ENCODE data around the gene TUBA1A.
"Not testable (repeated sequence)": the region's sequence is repeated elsewhere in the genome, so short reads cannot be mapped to it uniquely, and the experiment has no call there.

TUBA1A gene

DNA sequence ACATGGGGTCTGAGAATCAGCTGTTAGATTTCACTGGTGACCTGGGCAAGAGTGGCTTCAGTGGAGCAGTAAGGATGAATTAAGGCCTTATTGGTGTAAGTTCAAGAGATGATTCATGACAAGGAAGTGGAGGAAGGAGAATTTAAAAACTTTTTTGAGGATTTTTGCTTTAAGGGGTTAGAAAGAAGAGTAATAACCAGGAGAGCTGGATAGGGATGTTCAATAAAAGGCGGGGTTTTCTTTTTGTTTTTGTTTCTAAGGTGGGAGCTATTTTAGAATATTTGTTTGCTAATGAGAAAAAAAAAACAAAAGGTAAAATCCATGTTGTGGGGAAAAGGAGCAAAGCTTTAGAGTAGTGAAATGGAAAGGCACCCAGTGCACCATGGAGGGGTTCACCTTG lies 42.5 kb downstream of the TUBA1A start:
- no peak for DNase-seq

DNA sequence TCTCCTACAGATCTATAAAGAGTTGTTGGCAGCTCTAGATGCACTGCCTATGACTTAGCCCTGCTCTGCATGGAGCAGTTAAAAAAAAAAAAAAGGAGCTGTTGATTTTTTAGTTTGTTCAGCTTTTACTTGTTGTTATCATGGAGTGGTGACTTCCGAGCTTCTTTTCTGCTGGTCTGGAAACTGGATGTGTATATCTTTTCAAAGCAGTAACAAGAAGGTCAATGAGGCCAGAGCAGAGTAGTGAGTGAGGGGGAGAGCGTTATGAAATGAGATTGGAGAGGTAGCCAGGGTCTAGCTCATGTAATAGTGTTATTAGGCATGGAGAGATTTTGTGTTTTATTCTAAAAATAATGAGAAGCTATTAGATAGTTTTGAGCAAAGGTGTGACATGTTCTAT lies 44.5 kb downstream of the TUBA1A start:
- DNase-seq = no peak

DNA sequence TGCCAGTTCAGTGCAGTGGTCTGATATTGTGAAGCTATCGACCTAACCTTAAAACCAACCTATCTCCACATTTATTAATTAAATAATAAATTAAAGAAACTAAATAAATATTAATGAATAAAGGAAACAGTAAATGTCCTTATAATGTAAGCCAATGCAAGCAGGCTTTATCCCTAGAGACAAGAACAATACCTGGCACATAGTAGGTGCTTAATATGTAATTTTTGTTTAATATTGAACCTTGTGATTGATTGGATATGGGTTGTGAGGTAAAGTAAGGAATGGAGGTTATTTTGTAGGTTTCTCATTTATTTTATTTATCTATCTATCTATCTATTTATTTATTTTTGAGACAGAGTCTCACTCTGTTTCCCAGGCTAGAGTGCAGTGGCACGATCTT lies 49.9 kb downstream of the TUBA1A start:
- no peak for DNase-seq

DNA sequence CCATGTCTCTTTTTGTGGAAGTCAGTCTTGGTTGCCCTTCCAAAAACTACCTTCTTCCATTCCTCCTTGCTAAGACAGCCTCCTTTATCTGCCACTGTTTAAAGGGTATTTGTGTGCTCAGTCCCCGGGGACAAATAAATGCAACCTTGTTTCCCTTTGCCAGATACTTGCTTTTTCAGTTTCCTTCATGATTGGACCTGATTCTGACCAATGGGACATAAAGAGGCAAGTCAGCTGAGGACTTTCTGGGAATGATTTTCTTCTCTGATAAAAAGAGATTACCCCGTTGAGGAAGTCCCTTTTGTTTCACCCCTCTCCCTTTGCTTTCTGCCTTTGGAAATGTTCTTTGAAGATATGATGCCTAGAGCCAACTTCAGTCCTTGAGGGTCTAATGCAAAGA lies 50.3 kb downstream of the TUBA1A start:
- no peak for DNase-seq

DNA sequence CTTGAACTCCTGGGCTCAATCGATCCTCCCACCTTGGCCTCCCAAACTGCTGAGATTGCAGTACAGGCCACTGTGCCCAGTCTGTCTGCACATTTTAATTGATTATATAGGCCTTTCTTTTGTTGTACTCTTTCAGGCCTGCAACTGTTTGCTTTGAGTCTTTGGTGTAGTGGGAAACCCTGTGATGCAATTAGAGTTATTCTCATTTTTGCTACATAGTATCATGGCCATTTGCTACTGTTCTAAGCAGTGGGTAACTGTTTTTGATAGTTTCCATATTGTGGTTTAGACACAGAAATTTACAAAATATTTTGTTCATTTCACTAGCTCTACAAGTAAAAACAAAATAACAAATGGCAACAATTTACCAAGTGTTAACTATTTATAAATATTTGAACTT lies 51.4 kb downstream of the TUBA1A start:
- no peak for DNase-seq

DNA sequence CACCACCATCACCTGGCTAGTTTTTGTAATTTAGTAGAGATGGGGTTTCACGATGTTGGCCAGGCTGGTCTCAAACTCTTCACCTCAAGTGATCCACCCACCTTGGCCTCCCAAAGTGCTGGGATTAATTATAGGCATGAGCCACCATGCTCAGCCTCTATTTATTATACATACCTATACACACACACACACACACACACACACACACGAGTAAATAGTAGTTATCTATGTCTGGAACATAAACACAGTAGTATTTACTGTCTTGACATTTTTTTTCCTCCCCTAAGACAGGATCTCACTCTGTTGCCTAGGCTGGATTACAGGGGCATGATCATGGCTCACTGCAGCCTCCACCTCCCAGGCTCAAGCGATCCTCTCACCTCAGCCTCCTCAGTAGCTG lies 51.9 kb downstream of the TUBA1A start:
- not testable (repeated sequence) for DNase-seq

Measured in activated naive CD4-positive, alpha-beta T cell treated with anti-CD3 and anti-CD28 coated beads, Interleukin-2, amount 50 U/mL, for 16 hours (primary cell).